Hematopoietic multipotent progenitor cell treated with erythropoietin and hydrocortisone succinate and interleukin-3 and kit ligand, for 4 days (in vitro differentiated cells): ENCODE data around the gene KBTBD13.
"Not testable (repeated sequence)": the region's sequence is repeated elsewhere in the genome, so short reads cannot be mapped to it uniquely, and the experiment has no call there.

Experiments used
- DNase-seq: peaks from one replicate; pipeline ENCODE4 v3.0.0-alpha.2; 2015

Gene KBTBD13

DNA sequence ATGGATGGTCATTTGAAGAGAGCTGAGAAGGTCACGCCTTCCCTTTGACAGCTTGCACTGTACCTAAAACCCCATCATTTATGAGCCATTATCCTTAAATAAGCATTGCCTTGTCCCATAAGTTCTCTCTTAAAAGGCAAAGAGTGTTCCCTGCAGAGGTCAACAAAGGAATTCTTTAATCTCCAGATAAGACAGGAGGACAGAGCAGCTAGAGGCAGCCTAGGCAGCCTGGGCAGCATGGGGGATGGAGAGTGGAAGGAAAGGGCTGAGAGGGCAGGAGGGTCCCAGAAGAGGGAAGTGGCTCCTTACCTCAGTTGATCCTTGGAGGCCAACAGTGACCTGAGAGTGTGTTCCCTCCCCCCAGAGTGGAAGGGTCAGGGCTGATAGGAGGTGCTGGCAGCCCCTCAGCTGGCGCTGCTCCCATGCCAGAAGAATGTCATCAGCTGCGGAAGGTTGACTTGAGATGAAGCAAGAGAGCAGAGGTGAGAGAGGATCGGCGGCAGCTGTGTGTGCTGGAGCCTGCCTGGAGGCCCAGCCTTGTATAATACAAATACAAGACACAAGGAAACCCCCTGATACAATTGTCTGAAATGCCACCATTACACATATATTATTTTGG is 12.8 kb downstream of the KBTBD13 start:
- DNase-seq, result no peak

DNA sequence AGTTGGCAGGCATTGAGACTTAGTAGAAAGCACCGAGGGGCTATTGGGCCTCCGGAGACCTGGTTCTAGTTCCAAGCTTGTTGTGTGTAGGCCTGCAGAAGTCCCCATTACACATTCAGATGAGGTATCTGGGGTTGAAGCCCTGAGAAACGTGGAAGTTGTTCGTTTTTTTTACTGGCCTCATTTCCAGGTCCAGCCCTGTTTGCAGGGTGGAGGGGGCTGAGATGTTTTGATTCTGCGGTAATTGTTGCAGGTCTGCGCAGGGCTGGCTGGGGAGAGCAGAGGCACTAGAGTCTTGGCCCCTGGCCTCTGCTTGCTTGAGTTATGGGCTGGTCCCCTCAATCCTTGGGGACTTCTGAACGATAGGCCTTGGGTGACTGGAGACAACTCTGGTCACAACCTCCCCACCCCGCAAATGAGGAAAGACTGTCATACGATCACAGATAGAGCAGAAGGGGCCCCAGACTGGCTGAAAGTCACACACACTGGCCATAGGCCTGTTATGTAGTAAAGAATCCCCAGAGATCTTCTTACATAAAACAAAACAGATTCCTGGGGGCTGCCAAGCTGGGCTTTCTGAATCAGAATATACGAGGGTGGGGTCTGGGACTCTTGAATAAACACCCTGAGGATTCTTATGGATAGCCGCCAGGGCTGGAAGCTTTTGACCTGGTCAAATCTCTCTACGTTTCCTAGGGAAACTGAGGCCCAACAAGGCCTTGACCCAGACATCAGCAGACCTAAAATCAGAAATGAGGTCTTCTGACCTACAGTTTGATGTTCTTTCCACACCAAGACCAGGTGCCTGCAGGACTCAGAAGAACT is 15.6 kb downstream of the KBTBD13 start:
- DNase-seq, result no peak

DNA sequence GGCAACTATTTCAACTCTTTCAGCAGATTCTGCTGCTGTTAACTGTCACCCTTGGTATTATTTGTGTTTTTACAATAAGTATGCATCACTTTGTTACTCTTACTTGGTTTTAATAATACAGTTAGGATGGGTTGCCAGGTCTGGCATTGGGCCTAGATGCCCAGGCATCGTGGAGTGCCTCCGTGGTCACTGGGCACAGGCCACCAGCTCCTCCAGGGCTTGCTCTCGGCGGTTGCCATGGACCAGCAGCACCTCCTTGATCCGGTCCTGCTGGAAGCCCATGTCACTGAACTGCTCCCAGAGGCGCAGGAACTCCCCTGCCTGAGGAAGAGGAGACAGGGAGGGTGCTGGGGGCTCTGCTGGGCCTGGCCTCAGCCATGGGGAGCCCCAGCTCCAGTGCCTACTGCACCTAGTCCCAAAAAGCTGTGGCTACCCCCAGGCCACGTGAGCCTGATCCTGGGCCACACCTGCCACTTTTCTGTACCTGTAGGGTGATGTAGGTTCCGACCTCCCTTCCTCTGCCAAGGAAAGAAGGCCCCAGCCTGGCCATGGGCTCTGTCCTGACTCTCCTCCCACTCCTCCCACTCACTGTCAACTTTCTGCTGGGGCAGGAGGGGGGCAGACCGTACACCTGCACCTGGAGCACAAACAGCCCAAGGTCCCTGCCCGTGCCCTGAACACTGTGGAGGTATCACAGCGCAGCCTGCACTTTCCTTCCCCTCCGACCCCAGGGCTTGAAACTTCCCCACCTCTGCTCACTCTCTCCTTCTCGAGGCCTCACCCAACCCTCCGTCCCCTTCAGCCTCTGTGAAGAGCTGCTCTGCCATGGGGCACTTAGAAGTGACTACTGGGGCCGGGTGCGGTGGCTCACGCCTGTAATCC is 16.6 kb downstream of the KBTBD13 start:
- no peak for DNase-seq

DNA sequence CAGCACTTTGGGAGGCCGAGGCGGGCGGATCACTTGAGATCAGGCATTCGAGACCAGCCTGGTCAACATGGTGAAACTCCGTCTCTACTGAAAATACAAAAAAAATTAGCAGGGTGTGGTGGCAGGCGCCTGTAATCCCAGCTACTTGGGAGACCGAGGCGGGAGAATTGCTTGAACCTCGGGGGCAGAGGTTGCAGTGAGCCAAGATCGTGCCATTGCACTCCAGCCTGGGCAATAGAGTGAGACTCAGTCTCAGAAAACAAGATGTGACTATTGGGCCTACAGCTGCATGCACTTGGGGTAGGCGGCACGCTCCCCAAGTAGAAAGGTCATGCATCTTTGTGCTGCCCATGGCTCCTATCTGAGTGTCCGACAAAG is 17.2 kb downstream of the KBTBD13 start:
- not testable (repeated sequence) for DNase-seq

DNA sequence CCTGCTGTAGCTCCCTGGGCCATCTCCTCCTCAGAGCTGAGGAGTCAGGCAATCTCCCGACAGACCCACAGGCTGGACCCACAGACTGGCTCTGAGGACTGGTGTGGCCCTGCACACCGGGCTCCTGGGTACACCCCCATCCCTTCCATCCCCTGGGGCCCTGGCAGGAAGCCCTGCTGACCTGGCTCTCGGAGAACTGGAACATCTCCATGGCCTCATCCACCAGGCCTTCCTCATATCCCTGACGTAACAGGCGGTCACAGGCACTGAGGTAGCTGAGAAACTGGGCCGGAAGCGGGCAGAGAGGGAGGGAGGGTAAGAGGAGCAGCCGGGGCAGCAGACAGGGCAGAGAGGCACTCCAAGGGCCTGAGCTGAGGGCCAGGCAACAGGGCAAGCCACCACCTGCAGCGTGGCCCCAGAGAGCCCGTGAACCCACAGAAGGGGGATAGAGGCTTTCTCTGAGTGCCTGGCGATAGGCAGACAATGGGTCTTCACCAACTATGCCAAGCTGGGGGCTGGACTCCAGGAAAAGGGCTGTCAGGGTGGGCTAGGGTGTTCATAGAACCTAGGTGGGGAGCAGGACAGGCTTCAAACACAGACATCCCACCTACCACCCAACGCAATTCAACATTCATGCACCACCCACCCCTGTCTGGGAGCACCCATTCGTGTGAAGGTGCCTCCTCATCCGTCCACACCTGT is 17.9 kb downstream of the KBTBD13 start:
- DNase-seq, result no peak

DNA sequence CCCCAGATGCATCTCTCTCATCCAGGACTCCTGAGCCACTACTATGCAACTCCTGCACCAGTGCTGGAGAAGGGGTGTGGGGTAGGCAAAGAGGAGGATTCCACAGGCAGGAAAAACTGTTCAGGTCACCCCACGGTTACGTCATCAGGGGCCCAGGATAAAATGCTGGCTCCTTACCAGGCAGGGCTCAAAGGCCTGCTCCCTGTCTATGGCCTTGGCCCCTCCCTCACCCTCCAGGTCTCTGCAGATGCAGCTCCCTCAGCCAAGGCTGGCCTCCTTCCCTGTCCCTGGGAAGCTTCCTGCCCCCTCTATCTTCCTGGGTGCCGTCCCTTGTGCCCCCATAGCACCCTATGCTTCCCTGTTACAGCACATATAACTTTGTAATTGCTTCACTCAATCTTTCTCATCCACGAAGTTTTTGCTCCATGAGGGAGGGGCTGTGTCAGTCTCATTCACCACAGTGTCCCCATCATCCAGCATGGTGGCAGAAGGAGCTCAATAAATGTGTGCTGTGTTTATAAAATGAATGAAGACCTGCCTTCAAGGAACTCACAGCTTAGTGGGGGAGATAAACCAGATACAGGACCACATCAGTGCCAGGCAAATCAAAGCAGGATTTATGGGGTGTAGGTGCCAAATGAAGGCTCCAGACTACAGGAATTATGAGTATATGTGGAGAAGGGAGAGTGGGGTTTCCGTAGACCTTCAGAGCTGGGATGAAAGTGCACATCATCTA is 18.6 kb downstream of the KBTBD13 start:
- DNase-seq, result no peak

DNA sequence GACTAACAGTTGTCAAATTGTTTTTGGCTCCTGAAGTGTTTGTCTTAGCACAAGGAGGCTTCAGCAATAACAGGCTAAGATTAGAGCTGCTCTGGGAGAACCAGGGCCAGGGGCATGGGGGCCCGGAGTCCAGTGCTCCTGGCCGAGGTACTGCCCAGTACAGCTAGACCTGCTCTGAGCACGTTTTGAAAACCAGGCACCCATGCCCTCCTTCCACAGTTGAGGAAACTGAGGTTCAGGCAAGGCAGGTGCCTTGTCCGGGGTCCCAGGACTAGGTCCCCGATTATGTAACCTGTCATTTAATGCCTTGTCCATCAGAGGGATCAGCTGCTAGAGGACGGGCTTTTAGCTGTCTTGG is 19.2 kb downstream of the KBTBD13 start:
- DNase-seq, result no peak

DNA sequence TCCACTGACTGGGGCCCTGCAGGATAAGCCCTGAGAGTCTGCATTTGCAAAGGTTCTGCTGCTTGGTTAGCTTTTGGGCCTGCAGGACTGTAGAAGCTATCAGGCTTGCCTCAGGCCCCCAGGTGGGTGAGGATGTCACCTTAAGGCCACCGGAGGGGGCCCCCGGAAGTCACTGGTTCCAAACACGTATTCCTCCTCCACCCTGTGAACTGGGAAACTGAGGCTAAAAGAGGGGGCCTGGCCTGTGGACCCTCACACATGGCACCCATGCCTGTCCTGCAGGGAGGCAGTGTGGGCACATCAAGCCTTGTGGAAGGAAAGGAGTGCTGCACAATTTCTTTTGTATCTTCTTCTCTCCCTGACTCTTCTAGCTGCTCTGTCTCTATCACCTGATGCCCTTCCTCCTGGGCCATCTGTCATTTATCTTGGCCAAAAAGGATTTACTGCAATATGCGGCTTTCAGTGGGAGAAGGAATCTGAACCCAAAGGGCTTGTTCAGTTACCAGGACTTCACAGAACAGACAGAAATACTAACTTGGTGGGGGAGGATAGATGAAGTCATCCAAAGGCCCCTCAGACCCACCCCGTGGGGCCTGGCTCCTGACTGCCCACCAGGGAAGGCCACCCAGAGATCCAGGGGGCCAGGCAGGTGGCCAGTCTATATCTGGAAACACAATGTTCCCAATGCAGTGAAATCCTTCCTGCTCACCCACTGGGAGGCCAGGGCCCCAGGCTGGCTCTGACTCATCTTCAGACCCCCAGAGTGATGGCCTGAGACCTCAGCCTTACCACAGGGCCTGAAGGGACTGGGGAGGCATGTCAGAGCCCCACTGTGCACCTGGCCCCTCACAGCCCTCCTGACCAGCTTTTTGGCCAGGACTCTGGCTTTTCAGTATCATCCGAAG is 20.2 kb downstream of the KBTBD13 start:
- DNase-seq, result no peak

DNA sequence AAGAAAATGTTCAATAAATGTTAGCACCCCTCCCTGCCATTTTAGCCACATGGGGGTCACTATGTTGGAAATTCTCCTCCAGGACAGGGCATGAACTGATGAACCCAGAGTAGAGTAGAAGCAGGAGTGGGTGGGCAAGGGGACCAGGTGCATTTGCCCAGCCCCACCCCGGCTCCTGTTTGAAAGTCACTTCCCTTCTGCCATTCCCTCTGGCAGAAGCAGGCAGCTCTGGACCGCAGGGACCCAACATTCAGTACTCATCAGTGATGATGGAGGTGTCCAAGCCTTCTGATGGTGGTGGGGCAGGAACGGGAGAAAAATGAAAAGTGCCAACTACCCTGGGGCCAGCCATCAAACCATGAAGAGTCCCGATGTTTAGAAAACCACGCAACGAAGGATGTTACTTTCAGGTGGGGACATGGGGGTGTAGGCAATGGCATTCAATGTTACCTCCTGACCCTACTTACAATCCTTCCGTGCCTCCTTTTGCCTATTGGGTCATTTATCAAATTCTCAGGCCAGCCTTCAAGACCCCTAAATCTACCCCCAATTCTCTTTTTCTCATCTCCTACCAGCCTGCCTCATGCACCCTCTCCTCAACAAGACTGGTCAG is 21.2 kb downstream of the KBTBD13 start:
- no peak for DNase-seq

DNA sequence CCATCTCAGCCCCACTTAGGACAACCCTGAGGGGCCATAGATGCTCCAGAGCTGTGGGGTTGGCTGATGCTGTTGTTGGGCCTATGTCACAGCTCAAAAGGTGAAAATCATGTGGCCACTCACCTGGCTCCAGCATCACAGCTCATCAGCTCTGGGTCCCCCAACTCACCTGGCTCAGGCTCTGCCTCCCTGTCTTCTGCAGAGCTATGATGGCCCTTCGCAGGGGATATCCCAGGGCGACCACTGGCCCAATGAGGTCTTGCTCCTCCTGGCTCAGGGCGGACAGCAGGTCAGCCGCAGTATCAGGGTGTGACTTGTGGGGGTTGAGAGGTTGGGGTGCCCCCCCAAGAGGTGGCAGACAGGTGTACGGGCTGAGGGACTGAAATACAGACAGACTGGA is 22.8 kb downstream of the KBTBD13 start:
- DNase-seq, result no peak

DNA sequence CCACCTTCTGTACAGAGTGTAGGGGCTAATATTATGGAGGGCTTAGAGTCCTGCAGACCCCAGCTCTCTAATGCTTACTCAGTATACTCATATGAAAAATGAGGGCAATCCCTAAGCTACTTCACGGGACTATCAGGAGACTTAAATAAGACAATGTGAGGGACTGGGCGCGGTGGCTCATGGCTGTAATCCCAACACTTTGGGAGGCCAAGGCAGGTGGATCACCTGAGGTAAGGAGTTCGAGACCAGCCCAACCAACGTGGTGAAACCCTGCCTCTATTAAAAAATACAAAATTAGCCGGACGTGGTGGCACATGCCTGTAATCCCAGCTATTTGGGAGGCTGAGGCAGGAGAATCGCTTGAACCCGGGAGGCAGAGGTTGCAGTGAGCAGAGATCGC is 23.3 kb downstream of the KBTBD13 start:
- DNase-seq, result not testable (repeated sequence)

DNA sequence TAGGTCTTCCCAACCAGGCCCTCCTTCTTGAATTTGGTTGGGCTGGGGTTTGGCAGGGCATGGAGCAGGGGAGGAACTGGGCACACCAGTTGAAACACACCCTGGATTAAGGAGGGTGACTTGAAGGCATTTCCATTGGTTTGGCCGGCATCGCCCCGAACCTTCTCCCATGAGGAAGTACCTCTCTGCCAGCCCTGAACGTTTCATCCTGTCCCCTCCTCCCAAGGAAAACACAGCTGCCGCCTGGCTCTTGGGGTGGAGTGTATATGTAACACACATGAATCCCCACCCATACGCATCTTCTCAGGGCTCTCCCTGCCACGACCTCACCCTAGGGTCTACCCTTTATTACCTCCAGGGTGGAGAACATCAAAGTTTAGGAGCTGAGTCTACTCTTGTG is 23.9 kb downstream of the KBTBD13 start:
- DNase-seq, result no peak

DNA sequence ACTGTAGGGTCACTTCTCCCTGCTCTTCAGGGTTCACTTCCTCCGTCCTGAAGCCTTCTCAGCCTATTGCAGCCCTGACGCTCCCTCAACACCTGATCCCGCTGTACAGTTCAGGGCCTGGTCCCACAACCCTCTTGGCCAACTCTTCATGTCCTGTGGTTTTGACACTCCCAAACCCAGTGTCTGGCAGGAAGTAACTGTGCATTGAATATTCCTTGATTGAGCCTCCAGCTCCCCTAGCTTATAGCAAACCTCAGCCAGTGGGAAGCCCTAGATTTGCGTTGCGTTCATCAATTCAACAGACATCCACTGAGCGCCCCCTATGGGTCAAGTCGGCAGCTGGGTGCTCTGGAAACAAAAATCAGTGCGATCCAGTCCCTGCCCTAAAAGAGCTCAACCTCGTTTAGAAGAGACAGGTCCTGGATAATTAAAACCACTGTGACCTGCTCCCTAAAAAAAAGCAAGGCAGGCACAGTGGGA is 24.9 kb downstream of the KBTBD13 start:
- peak; percentile 78 for DNase-seq

DNA sequence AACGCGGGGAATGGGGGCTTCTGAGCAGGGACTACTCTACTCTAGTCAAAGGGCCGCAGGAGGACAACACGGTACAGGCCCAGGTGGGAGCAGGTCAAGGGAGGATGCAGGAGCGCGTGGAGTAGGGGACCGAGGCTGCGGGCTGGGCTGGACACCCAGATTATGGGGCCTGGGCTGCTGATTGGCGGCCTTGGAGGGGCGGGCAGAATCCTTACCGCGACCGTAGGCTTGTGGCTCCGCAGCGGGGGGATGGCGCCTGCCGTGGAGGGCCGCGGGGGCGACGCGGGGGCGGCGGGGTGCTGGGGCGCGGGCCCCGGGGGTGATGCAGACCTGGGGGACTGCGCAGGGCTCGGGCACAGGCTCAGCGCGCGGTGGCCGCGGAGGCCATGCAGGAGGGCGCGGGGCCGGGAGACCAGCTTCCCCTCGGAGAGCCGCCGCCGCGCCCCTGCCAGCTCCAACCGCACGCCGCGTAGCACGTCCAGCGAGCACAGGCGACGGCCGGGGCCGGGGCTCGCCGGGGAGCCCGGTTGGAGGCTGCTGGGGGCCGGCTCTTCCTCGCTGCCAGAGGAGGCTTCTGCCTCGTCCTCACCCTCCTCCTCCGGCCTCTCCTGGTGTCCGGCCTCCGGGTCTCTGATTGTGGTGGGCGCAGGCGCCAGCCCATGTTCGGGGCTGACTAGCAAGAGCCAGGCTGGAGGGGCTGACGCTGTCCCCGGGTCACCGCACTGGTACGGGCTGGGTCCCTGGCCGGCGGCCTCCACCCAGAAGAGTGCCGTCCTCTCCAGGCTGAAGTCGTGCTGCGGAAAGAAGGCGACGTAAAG is 25.6 kb downstream of the KBTBD13 start:
- no peak for DNase-seq

DNA sequence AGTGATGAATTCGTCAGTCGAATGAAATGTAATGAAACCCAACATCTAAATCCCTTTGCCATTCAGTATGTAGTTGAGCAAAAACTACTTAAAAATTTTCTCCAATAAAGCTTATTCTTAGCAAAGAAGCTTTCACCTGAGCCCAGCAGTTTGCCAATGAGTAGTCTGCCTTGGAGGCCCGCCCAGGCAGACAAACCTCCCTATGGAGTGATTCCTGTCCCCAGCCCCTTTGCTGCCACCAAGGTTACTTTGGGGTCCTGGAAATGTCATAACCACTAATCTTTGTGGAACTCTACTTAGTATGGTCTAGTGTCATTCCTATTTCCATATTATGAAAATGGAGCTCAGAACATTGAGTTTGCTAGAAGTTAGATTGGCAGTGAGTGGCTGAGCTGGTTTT is 26.4 kb downstream of the KBTBD13 start:
- no peak for DNase-seq

DNA sequence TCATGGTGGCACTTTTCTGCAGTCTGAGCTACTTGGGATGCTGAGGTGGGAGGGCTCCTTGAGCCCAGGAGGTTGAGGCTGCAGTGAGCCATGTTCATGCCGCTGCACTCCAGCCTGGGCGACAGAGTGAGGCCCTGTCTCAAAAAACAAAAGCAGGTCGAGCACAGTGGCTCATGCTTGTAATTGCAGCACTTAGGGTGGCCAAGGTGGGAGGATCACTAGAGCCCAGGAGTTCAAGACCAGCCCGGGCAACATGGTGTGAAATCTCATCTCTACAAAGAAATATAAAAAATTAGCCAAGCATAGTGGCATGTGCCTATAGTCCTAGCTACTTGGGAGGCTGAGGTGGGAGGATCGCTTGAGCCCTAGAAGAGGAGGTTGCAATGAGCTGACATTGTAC is 28.5 kb downstream of the KBTBD13 start:
- no peak for DNase-seq

DNA sequence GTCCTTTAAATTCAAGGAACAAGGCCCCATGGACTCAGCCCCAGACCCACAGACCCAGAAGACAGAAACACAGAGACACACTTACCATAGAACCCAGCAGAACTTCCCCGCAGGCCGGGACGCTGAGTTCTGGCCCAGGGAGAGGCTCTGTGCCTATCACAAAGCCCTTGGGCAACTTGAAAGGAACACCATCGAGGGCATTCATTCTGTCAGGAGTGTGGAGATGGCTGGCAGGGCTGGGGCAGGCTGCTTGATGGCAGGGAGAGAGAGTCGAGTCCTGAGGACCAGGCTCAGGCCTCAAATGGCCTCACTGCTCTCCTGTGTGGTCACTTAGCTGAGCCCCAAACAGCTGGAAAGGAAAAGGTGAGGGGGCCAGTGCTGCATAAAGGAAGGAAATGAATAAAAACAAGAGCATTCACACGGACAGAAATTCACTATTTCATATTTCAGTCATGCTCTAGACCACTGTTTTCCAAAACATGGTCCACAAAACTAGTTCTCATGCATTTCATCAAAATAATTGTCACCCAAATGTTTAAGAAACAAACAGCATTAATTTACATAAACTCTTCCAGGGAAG is 29.6 kb downstream of the KBTBD13 start:
- no peak for DNase-seq

DNA sequence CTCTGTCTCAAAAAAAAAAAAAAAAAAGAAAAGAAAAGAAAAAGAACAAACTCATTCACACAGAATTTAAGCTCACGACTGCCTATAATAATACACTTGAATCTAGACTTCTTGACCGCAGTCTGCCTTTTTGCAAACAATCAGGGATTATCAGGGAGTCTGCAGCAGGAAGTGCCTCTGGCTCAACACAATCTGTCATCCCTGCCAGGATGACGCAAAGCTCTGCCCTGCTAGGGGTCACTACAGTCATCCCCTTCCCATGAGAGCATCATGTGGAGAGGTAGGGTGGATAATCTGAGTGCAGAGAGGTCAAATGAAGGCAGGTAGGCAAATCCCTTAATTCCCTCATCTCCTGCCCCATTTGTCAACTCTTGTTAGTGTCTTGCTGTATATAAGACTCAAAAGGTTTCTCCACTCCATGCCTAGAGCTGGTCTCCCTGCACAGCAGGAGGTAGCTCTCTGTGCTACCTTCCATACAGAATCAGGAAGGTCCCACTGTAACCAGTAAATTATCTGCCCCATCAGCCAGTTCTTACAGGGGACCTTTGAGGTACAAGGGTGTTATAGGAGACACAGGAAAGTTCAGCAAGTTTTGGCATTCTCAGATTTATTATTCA is 34.2 kb downstream of the KBTBD13 start:
- DNase-seq, result peak; percentile 10

DNA sequence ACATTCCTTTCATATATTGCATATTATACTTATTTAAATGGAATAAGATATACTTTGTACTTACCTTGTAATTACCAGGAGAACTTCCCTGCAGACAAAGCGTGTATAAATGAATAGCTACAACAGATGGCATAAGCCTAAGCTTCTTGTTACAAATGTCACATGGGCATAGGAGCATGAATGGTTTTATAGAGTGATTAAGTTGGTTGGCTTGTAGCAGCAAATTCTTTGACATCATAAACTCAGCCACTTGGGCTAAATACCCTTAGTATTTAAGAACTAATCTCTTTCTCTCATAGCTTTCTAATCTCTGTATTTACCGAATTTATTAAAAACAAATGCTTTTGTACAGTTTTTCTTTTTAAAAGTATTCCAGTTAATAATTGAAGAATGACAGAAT is 38.5 kb downstream of the KBTBD13 start, which contains the start of gene UBAP1L:
TSS of gene UBAP1L (minus strand) at position 115 of the 400 bp plus-strand sequence. CDS start 8,985 bp downstream, outside the sequence.
- no peak for DNase-seq
